Activated CD8-positive, alpha-beta memory T cell treated with anti-CD3 and anti-CD28 coated beads, Interleukin-2, amount 10 ng/mL, durations not matched to agents 7 days and 5 days (primary cell): Measurements from ENCODE around the gene SLC1A5. TPM values are rescaled to one million over a fixed set of nuclear protein-coding genes. Genes with fewer than 3 reads are reported as not detected.

ENCODE experiments used
- total RNA-seq, 2 experiments: library from RNA; stranded (reverse); gene quantifications; one replicate each; pipeline ENCODE4 v1.2.3, GENCODE V29; 2021

Gene SLC1A5
- total RNA-seq, 2 experiments from 2014 or later: 196 to 259 TPM

Other genes starting within 250 kb of the SLC1A5 start
- gene CALM3, start 187.3 kb downstream of the SLC1A5 start, total RNA-seq: 100 to 1,000 TPM; 497 to 498 TPM
- gene PTGIR, start 163.5 kb downstream of the SLC1A5 start, total RNA-seq: 10 to 100 TPM in 1 of 2 experiments, 1 to 10 TPM in 1; 1.8 to 27.5 TPM
- 10 to 100 TPM in 1 of 2 experiments, not detected in 1; 25.9 TPM for gene GNG8, start 152.4 kb downstream of the SLC1A5 start, total RNA-seq
- gene DACT3, start 127.4 kb downstream of the SLC1A5 start, total RNA-seq: 1 to 10 TPM in 1 of 2 experiments, under 1 TPM in 1; 0.12 to 1.2 TPM
- 100 to 1,000 TPM; 147 to 187 TPM for gene PRKD2, start 71.5 kb downstream of the SLC1A5 start, total RNA-seq
- 10 to 100 TPM; 16.3 to 17.7 TPM for gene FKRP, start 42.5 kb downstream of the SLC1A5 start, total RNA-seq
- gene STRN4, start 42.1 kb downstream of the SLC1A5 start, total RNA-seq: 10 to 100 TPM; 93.0 to 95.8 TPM
- gene AP2S1, start 62.3 kb upstream of the SLC1A5 start, total RNA-seq: 100 to 1,000 TPM; 134 to 139 TPM
- 10 to 100 TPM; 31.7 to 35.0 TPM for gene ARHGAP35, start 72.4 kb upstream of the SLC1A5 start, total RNA-seq
- under 1 TPM; 0.41 to 0.68 TPM for gene NPAS1, start 231.2 kb upstream of the SLC1A5 start, total RNA-seq